Breast epithelium (tissue), 4 donors: ENCODE results near the gene UBE2J1. TPM values are rescaled to one million over a fixed set of nuclear protein-coding genes. Genes with fewer than 3 reads are reported as not detected.
"Not testable (repeated sequence)": the region's sequence is repeated elsewhere in the genome, so short reads cannot be mapped to it uniquely, and the experiment has no call there.

ENCODE experiments used
- DNase-seq, 2 donors: peaks; one replicate each; pipeline ENCODE4 v3.0.0-alpha.2; 2019; ENCODE audit warnings: low spot score in 2 of 2
- H3K27ac ChIP-seq, 2 donors: fragments of 200-600 bp; sonication (generic) in 1 of 2; one replicate each; pipeline ENCODE4 v1.5.1; 2016 to 2019; ENCODE audit warnings: mild to moderate bottlenecking in 1 of 2
- H3K27me3 ChIP-seq, 2 donors: fragments of 200-600 bp; sonication (generic) in 1 of 2; one replicate each; pipeline versions ENCODE4 v1.5.1 to v1.6.0; 2017 to 2019; ENCODE audit warnings: control low read depth in 1 of 2, mild to moderate bottlenecking in 1 of 2
- H3K36me3 ChIP-seq: fragments of 200-600 bp; one replicate; pipeline ENCODE4 v1.5.1; 2019
- H3K4me1 ChIP-seq, 2 donors: fragments of 200-600 bp; sonication (generic); one replicate each; pipeline ENCODE4 v1.5.1; 2016 to 2019; ENCODE audit warnings: control low read depth in 1 of 2
- H3K4me3 ChIP-seq, 3 donors: fragments of 200-600 bp; sonication (generic); 1 replicate in 2 of 3; 2 replicates in 1 of 3; pipeline ENCODE4 v1.5.1; 2016 to 2019; ENCODE audit warnings: mild to moderate bottlenecking in 3 of 3, moderate library complexity in 2 of 3
- H3K9me3 ChIP-seq, 2 donors: fragments of 200-600 bp; sonication (generic) in 1 of 2; one replicate each; pipeline ENCODE4 v1.5.1; 2016 to 2019; ENCODE audit warnings: control low read depth in 1 of 2
- CTCF ChIP-seq, 3 donors: fragments of 450-650 bp; IDR thresholded peaks; one replicate each; pipeline ENCODE4 v1.5.1; 2016 to 2017; ENCODE audit warnings: antibody characterized with exemption in 3 of 3, mild to moderate bottlenecking in 3 of 3, moderate library complexity in 3 of 3
- POLR2A ChIP-seq: fragments of 450-650 bp; IDR thresholded peaks from one replicate; pipeline ENCODE4 v1.6.1; 2016; ENCODE audit warnings: antibody characterized with exemption, mild to moderate bottlenecking, moderate library complexity
- POLR2AphosphoS5 ChIP-seq, 3 donors: sonication (generic); formaldehyde crosslinking; IDR thresholded peaks; one replicate each; pipeline ENCODE4 v1.6.1; 2017; ENCODE audit warnings: antibody characterized with exemption in 3 of 3
- intact Hi-C: fragments of 100-400 bp; cut with DNase I; formaldehyde crosslinking; loops from one replicate; pipeline ENCODE4 v1.15.1; 2023; ENCODE audit warnings: low total_unique reads
- total RNA-seq, 3 donors: library from RNA; depleted of rRNA; stranded (reverse); fragments of >200 nt; gene quantifications; one replicate each; pipeline ENCODE4 v1.1.0, GENCODE V29; 2016

UBE2J1 gene
- total RNA-seq, 3 donors from 2014 or later, result 23.4 to 40.1 (median 34.4) TPM

DNA sequence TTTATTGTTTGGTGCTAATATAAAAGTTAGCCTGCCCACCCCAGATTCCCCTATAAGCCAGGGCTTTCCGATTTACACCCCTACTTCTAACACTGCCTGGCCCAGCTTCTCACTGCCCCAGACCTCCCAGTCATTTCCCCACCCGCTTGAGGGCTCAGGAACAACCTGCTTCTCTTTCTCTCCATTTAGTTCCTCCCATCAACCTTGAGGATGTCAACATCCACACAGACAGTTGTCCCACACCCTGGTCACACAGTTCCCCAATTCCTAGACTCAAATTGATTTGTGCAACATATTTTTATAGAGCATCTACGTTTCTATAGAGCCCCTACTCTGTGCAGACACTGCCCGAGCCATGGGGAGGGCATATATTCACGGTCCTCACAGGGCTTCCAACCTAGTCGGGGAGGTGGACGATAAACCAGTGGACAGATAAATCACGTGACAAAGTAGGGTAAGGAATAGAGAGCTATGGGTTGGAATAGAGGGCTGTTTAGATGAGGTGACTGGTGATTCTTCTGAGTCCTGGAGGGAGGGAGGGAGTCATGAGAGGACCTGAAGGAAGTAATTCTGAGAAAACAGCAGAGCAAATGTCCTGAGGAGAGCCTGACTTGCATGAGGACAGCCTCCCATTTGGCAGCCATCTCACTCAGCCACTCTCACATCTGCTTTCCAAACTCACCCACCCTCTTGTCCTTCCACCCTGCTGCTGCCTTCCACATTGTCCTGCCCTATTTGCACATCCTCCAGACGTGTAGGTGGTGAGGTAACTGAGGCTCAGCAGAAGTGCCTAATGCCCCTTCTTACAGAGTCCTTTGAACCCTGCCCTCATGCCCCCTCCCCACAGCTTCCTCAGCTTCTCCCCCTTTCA lies 43.8 kb downstream of the UBE2J1 start:
- H3K4me3 ChIP-seq, result no peak overlapping the region
- no peaks in the 10 kb centered on the region for H3K27me3 ChIP-seq
- H3K27ac ChIP-seq, result no peak overlapping the region
- no peak for TF ChIP-seq POLR2A
- no peak for TF ChIP-seq CTCF (IDR thresholded peaks at IDR 0.05)
- no peak for TF ChIP-seq POLR2AphosphoS5 (IDR thresholded peaks at IDR 0.05)
- H3K4me1 ChIP-seq, result peaks cover 0 to 16% of the 10 kb centered on the region in 2 donors
- no peaks in the 10 kb centered on the region for H3K9me3 ChIP-seq
- intact Hi-C loops, result no loop called here
- no peak for DNase-seq
- no peaks in the 10 kb centered on the region for H3K36me3 ChIP-seq

- H3K4me1 ChIP-seq, H3K4me3 ChIP-seq, H3K27me3 ChIP-seq, H3K36me3 ChIP-seq, DNase-seq, H3K27ac ChIP-seq, intact Hi-C loops, H3K9me3 ChIP-seq: not testable (repeated sequence)
Observed at GRCh38 chr6:89304517-89304916, 48.0 kb downstream of the UBE2J1 start.

DNA sequence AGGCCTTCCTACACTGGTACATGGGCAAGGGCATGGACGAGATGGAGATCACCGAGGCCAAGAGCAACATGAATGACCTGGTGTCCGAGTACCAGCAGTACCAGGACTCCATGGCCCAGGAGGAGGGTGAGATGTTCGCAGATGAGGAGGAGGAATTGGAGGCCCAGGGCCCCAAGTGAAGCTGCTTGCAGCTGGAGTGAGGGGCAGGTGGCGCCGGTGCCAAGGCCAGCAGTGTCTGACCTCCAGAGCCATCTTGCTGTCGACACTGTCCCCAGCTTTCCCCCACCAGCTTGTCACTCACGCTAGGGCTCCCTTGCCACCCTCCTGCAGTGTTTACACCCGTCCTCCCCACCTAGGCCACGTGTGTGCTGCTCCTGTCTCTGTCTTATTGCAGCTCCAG lies 49.6 kb downstream of the UBE2J1 start:
- TF ChIP-seq POLR2A (no peak), CTCF (IDR thresholded peaks at IDR 0.05) (no peak), POLR2AphosphoS5 (IDR thresholded peaks at IDR 0.05) (no peak)
- no peak overlapping the region for H3K4me3 ChIP-seq
- H3K4me1 ChIP-seq, result peaks cover 0 to 8% of the 10 kb centered on the region in 2 donors

GRCh38 chr6:89302195-89302770 lies 50.2 kb downstream of the UBE2J1 start:
- TF ChIP-seq POLR2AphosphoS5 (IDR thresholded peaks at IDR 0.05) (no peak), CTCF (IDR thresholded peaks at IDR 0.05) (no peak), POLR2A (no peak)
- Histone ChIP-seq H3K27me3 (no peaks in the 10 kb centered on the region), H3K36me3 (no peaks in the 10 kb centered on the region), H3K27ac (no peak overlapping the region), H3K9me3 (no peaks in the 10 kb centered on the region), H3K4me3 (no peak overlapping the region), H3K4me1 (peaks cover 0 to 8% of the 10 kb centered on the region in 2 donors)
- no peak for DNase-seq
- intact Hi-C loops, result no loop called here

More for the DNA sequence above, 49.6 kb downstream of the UBE2J1 start:
- DNase-seq, result no peak
- no peaks in the 10 kb centered on the region for H3K9me3 ChIP-seq
- no peaks in the 10 kb centered on the region for H3K36me3 ChIP-seq
- H3K27me3 ChIP-seq, result no peaks in the 10 kb centered on the region
- no peak overlapping the region for H3K27ac ChIP-seq
- intact Hi-C loops, result no loop called here

- H3K36me3 ChIP-seq, result no peaks in the 10 kb centered on the region
- no peak overlapping the region for H3K27ac ChIP-seq
- no peak for DNase-seq
- no peaks in the 10 kb centered on the region for H3K27me3 ChIP-seq
- H3K4me3 ChIP-seq, result no peak overlapping the region
- intact Hi-C loops, result no loop called here
- no peaks in the 10 kb centered on the region for H3K9me3 ChIP-seq
- TF ChIP-seq POLR2AphosphoS5 (IDR thresholded peaks at IDR 0.05) (no peak), CTCF (IDR thresholded peaks at IDR 0.05) (no peak), POLR2A (no peak)
- peaks cover 0 to 8% of the 10 kb centered on the region in 2 donors for H3K4me1 ChIP-seq
Observed at GRCh38 chr6:89301586-89302194, 50.8 kb downstream of the UBE2J1 start.
